Lower lobe of right lung (tissue), 2 donors: ENCODE results near the gene RANBP10. TPM values are rescaled to one million over a fixed set of nuclear protein-coding genes. Genes with fewer than 3 reads are reported as not detected.

Source experiments
- ATAC-seq, 2 donors: fragments of 200-7000 bp; cut with Tn5 transposase; one replicate each; pipeline ENCODE4 v1.9.1; 2020 to 2022; ENCODE audit warnings: mild to moderate bottlenecking in 2 of 2, moderate library complexity in 2 of 2
- DNase-seq: peaks from one replicate; pipeline ENCODE4 v3.0.0-alpha.2; 2020
- H3K27ac ChIP-seq: fragments of 200-600 bp; one replicate; pipeline ENCODE4 v1.8.0; 2022
- H3K27me3 ChIP-seq: fragments of 200-600 bp; one replicate; pipeline ENCODE4 v1.8.0; 2022; ENCODE audit warnings: low read depth
- H3K36me3 ChIP-seq: fragments of 200-600 bp; one replicate; pipeline ENCODE4 v1.8.0; 2022; ENCODE audit warnings: mild to moderate bottlenecking
- H3K4me1 ChIP-seq: fragments of 200-600 bp; one replicate; pipeline ENCODE4 v1.8.0; 2022
- H3K4me3 ChIP-seq: fragments of 200-600 bp; one replicate; pipeline ENCODE4 v1.8.0; 2022; ENCODE audit warnings: mild to moderate bottlenecking
- H3K9me3 ChIP-seq: fragments of 200-600 bp; one replicate; pipeline ENCODE4 v1.8.0; 2022
- intact Hi-C: fragments of 100-400 bp; cut with DNase I; formaldehyde crosslinking; loops from one replicate; pipeline ENCODE4 v1.11.0; 2022
- total RNA-seq: library from RNA; stranded (reverse); fragmentation: NEBNext Ultra II Directional; extraction: Animal tissue kit (Norgen Biotek cat#: 25700); gene quantifications from one replicate; pipeline ENCODE4 v1.2.1, GENCODE V29; 2021
- TF ChIP-seq, protein P1 (sequence below): fragments of 200-600 bp; IDR thresholded peaks from one replicate; pipeline ENCODE4 v1.8.0; 2022; ENCODE audit warnings: antibody characterized with exemption, mild to moderate bottlenecking
- donor health status: DM: no; HTN: yes; CAD: no; lungs with severe emphysema.

The RANBP10 gene
- total RNA-seq, 1 donor from 2014 or later = 21.7 TPM

DNA sequence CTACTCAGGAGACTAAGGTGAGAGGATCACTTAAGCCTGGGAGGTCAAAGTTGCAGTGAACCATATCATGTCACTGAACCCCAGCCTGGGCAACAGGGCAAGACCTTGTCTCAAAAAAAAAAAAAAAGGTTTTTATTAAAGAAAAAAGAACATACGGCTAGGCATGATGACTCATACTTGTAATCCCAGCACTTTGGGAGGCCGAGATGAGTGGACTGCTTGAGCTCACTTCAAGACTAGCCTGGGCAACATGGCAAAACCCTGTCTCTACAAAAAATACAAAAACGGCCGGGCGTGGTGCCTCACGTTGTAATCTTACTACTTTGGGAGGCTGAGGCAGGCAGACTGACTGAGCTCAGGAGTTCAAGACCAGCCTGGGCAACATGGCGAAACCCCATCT lies 38.4 kb downstream of the RANBP10 start:
- TF ChIP-seq, protein P1, sequence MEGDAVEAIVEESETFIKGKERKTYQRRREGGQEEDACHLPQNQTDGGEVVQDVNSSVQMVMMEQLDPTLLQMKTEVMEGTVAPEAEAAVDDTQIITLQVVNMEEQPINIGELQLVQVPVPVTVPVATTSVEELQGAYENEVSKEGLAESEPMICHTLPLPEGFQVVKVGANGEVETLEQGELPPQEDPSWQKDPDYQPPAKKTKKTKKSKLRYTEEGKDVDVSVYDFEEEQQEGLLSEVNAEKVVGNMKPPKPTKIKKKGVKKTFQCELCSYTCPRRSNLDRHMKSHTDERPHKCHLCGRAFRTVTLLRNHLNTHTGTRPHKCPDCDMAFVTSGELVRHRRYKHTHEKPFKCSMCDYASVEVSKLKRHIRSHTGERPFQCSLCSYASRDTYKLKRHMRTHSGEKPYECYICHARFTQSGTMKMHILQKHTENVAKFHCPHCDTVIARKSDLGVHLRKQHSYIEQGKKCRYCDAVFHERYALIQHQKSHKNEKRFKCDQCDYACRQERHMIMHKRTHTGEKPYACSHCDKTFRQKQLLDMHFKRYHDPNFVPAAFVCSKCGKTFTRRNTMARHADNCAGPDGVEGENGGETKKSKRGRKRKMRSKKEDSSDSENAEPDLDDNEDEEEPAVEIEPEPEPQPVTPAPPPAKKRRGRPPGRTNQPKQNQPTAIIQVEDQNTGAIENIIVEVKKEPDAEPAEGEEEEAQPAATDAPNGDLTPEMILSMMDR = no peak
- ATAC-seq (no peak), DNase-seq (no peak)
- H3K27ac ChIP-seq = no peak overlapping the region
- intact Hi-C loops = no loop called here
- H3K27me3 ChIP-seq = no peaks in the 10 kb centered on the region
- no peak overlapping the region for H3K4me3 ChIP-seq
- H3K4me1 ChIP-seq = peaks cover 4% of the 10 kb centered on the region
- H3K36me3 ChIP-seq = peaks cover 44% of the 10 kb centered on the region
- H3K9me3 ChIP-seq = no peaks in the 10 kb centered on the region

DNA sequence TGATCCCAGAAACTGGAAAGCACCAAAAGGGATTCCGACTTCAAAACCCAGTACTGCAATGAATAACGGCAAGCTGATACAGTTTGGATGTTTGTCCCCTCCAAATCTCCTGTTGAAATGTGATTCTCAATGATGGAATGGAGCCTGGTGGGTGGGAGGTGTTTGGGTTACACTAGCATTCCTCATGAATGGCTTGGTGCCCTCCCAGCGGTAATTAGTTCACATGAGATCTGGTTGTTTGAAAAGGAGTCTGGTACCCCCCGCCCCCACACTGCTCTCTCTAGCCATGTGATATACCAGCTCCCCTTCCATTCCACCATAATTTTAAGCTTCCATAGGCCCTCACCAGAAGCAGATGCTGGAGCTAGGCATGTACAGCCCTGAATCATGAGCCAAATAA lies 40.1 kb downstream of the RANBP10 start:
- intact Hi-C loops = no loop called here
- Histone ChIP-seq H3K36me3 (peaks cover 43% of the 10 kb centered on the region), H3K4me3 (no peak overlapping the region), H3K27me3 (no peaks in the 10 kb centered on the region), H3K9me3 (no peaks in the 10 kb centered on the region), H3K27ac (no peak overlapping the region), H3K4me1 (no peaks in the 10 kb centered on the region)
- TF ChIP-seq, protein P1 = no peak
- ATAC-seq (no peak), DNase-seq (no peak)

DNA sequence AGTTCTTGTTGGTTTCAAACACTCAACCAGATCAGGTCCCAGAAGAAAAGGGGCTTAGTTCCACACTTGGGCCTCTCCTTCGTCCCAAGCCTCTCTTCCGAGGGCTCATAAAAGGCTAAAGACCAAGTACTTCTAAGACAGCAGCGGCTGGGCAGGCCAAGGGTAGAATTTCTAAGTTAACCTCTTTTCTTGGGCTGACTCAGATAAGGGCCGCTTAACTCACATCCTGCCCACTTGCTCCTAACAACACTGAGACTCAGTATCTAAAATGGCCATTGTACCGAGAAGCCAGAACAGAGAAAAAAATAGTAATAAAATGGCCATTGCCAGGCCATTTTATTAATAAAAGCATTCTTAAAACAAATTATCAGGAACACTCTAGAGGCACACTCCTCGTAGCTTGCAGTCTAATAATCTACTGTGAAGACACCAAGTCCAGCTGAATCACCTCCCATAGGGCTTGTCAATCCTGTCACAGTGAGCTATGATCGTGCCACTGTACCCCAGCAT lies 42.1 kb downstream of the RANBP10 start:
- Histone ChIP-seq H3K4me1 (no peaks in the 10 kb centered on the region), H3K27me3 (no peaks in the 10 kb centered on the region), H3K9me3 (no peaks in the 10 kb centered on the region), H3K36me3 (peaks cover 37% of the 10 kb centered on the region), H3K27ac (no peak overlapping the region), H3K4me3 (no peak overlapping the region)
- DNase-seq = no peak
- no peak for ATAC-seq
- TF ChIP-seq, protein P1 = no peak
- intact Hi-C loops = no loop called here

DNA sequence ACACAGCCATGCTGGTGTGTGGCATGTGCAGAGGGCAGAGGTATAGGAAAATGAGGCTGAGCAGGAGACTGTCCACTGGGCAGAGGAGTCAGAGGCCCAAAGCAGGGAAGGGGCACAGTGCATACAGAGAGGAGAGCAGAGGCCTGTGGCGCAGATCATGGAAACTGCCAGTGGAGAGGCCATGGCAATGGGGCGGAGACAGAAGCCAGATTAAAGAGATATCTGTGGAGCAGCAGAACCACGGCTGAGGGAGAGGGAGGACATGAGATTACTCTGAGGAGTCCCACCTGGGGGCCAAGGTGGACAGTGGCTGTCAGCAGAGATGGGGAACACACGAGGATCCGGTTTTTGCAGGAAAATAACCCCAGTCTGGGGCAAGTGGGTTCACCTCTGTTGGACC lies 43.3 kb downstream of the RANBP10 start:
- no peaks in the 10 kb centered on the region for H3K9me3 ChIP-seq
- no peak overlapping the region for H3K27ac ChIP-seq
- intact Hi-C loops = no loop called here
- no peak overlapping the region for H3K4me3 ChIP-seq
- DNase-seq (no peak), ATAC-seq (peak in 1 of 2 donors; percentile 31)
- no peaks in the 10 kb centered on the region for H3K4me1 ChIP-seq
- H3K36me3 ChIP-seq = peaks cover 35% of the 10 kb centered on the region
- TF ChIP-seq, protein P1 = no peak
- H3K27me3 ChIP-seq = no peaks in the 10 kb centered on the region

DNA sequence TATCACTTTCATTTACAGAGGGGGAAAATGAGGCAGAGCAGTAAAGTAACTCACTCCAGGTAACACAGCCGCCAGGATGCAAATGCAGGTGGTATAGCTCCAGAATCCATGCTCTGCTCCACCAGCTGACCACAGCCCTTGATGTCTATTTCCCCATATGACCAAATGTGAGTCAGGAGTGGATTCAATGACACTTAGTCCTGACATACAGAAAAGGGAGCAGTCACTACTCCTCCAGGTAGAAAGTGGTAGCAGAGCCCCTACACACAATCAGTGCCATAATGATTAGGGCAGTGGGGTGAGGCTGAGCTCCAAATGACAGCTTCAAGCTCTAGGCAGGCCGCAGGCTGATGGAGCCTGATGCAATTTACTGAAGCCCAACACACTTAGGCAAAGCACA lies 44.0 kb downstream of the RANBP10 start:
- no peaks in the 10 kb centered on the region for H3K27me3 ChIP-seq
- no peak overlapping the region for H3K4me3 ChIP-seq
- H3K9me3 ChIP-seq = no peaks in the 10 kb centered on the region
- H3K4me1 ChIP-seq = no peaks in the 10 kb centered on the region
- DNase-seq = no peak
- ATAC-seq = no peak
- H3K27ac ChIP-seq = no peak overlapping the region
- TF ChIP-seq, protein P1 = no peak
- H3K36me3 ChIP-seq = peaks cover 37% of the 10 kb centered on the region
- intact Hi-C loops = no loop called here

DNA sequence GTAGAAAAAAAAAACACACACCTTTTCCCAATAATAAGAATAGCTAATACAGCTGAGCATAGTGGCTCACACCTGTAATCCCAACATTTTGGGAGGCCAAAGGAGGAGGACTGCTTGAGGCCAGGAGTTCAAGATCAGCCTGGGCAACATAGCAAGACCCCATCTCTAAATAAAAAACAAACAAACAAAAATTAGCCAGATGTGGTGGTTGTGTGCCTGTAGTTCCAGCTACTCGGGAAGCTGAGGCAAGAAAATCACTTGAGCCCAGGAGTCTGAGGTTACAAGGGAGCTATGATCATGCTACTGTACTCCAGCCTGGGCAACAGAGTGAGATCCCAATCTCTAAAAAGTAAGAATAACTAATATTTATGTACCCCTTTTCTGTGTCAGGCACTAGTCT lies 44.4 kb downstream of the RANBP10 start:
- TF ChIP-seq, protein P1 = no peak
- H3K36me3 ChIP-seq = peaks cover 37% of the 10 kb centered on the region
- H3K4me3 ChIP-seq = no peak overlapping the region
- H3K9me3 ChIP-seq = no peaks in the 10 kb centered on the region
- no peaks in the 10 kb centered on the region for H3K4me1 ChIP-seq
- no peaks in the 10 kb centered on the region for H3K27me3 ChIP-seq
- intact Hi-C loops = no loop called here
- DNase-seq (no peak), ATAC-seq (no peak)
- H3K27ac ChIP-seq = no peak overlapping the region
